ENCODE data around the gene ZNF432. TPM values are rescaled to one million over a fixed set of nuclear protein-coding genes. Genes with fewer than 3 reads are reported as not detected.
"Not testable (repeated sequence)": the region's sequence is repeated elsewhere in the genome, so short reads cannot be mapped to it uniquely, and the experiment has no call there.

ZNF432 gene
- total and polyA plus RNA-seq, 2 donors (not counting 1 experiment from before 2014, with no cell fraction given) = 5.1 to 25.0 TPM

- no peak overlapping the region for H2AFZ ChIP-seq (ENCODE audit: insufficient read depth, low read depth, low read length, poor library complexity, severe bottlenecking)
- POLR2A ChIA-PET = no interaction called here
- no CpG with 5 or more reads among the region's 6 CpGs for WGBS (ENCODE audit: insufficient coverage)
- no peak overlapping the region for H3K4me3 ChIP-seq (ENCODE audit: control extremely low read depth in 1 of 5, extremely low read depth in 1 of 5, insufficient read depth in 1 of 5, low read depth in 2 of 5, low read length in 4 of 5)
- H3K36me3 ChIP-seq (replicated peaks in 1 of 2; ENCODE audit: control extremely low read depth in 1 of 2, control insufficient read depth in 1 of 2, extremely low read depth in 1 of 2, insufficient read depth in 2 of 2, low read length in 1 of 2) = peaks cover 23 to 51% of the 10 kb centered on the region in 2 experiments
- ATAC-seq (ENCODE audit: low read depth) = no peak
- H3K4me3 Mint-ChIP-seq = no peak overlapping the region
- H3K27ac Mint-ChIP-seq = no peak overlapping the region
- H3K4me2 ChIP-seq (replicated peaks; ENCODE audit: low read depth, low read length, poor library complexity, severe bottlenecking) = no peak overlapping the region
- no peaks in the 10 kb centered on the region for H4K20me1 ChIP-seq (ENCODE audit: control insufficient read depth, insufficient read depth, low read length, poor library complexity, severe bottlenecking)
- H3K9me3 ChIP-seq (ENCODE audit: control extremely low read depth in 1 of 3, control insufficient read depth in 2 of 3, insufficient read depth in 1 of 3, low read length in 2 of 3) = peaks cover 43 to 90% (median 63%) of the 10 kb centered on the region in 3 donors
- H3K79me2 ChIP-seq (ENCODE audit: control insufficient read depth, insufficient read depth, low read length) = peaks cover 15% of the 10 kb centered on the region
- intact Hi-C loops (cut with micrococcal nuclease) = no loop called here
- no peak overlapping the region for H3K9ac ChIP-seq (ENCODE audit: low read length)
- H3K9me3 Mint-ChIP-seq (ENCODE audit: insufficient read depth) = peaks cover 46% of the 10 kb centered on the region
- H3K4me1 ChIP-seq (ENCODE audit: control insufficient read depth in 2 of 2, insufficient read depth in 2 of 2, low read length in 2 of 2) = no peaks in the 10 kb centered on the region
- H3K27ac ChIP-seq (ENCODE audit: low read length in 2 of 2) = no peak overlapping the region
- H3K4me1 Mint-ChIP-seq = no peaks in the 10 kb centered on the region
- H3K27me3 Mint-ChIP-seq = no peaks in the 10 kb centered on the region
- DNase-seq = no peak
- H3K27me3 ChIP-seq (replicated peaks in 1 of 4; ENCODE audit: control extremely low read depth in 1 of 4, control insufficient read depth in 3 of 4, insufficient read depth in 4 of 4, low read length in 3 of 4) = no peaks in the 10 kb centered on the region
- CTCF ChIA-PET = no interaction called here
- TF ChIP-seq CTCF (IDR thresholded peaks at IDR 0.05) = no peak
- no peak for TF ChIP-seq EZH2 (IDR thresholded peaks at IDR 0.05; ENCODE audit: borderline replicate concordance, insufficient read depth, low read depth, low read length, poor library complexity, severe bottlenecking)
These were observed 17.7 kb upstream of the ZNF432 start for GRCh38 chr19:52066258-52066863.

GRCh38 chr19:52065399-52065798 is 16.8 kb upstream of the ZNF432 start:
- no peaks in the 10 kb centered on the region for H3K27me3 ChIP-seq (replicated peaks in 1 of 4; ENCODE audit: control extremely low read depth in 1 of 4, control insufficient read depth in 3 of 4, insufficient read depth in 4 of 4, low read length in 3 of 4)
- peaks cover 36 to 90% (median 68%) of the 10 kb centered on the region in 3 donors for H3K9me3 ChIP-seq (ENCODE audit: control extremely low read depth in 1 of 3, control insufficient read depth in 2 of 3, insufficient read depth in 1 of 3, low read length in 2 of 3)
- Mint-ChIP-seq H3K27me3 (no peaks in the 10 kb centered on the region), H3K4me3 (no peak overlapping the region), H3K4me1 (no peaks in the 10 kb centered on the region), H3K9me3 (ENCODE audit: insufficient read depth) (peaks cover 42% of the 10 kb centered on the region), H3K27ac (no peak overlapping the region)
- ChIA-PET POLR2A (interaction anchor here (0.6 kb wide), 1 partner anchor 790 kb away, joined by 4 read pairs; no protein-coding TSS in a partner anchor), CTCF (no interaction called here)
- ATAC-seq (ENCODE audit: low read depth) (no peak), DNase-seq (no peak)
- intact Hi-C loops (cut with micrococcal nuclease) = no loop called here
- no peak overlapping the region for H3K27ac ChIP-seq (ENCODE audit: low read length in 2 of 2)
- peaks cover 17 to 42% of the 10 kb centered on the region in 2 experiments for H3K36me3 ChIP-seq (replicated peaks in 1 of 2; ENCODE audit: control extremely low read depth in 1 of 2, control insufficient read depth in 1 of 2, extremely low read depth in 1 of 2, insufficient read depth in 2 of 2, low read length in 1 of 2)
- no peak overlapping the region for H3K4me2 ChIP-seq (replicated peaks; ENCODE audit: low read depth, low read length, poor library complexity, severe bottlenecking)
- H3K4me1 ChIP-seq (ENCODE audit: control insufficient read depth in 2 of 2, insufficient read depth in 2 of 2, low read length in 2 of 2) = no peaks in the 10 kb centered on the region
- H4K20me1 ChIP-seq (ENCODE audit: control insufficient read depth, insufficient read depth, low read length, poor library complexity, severe bottlenecking) = no peaks in the 10 kb centered on the region
- no peak overlapping the region for H3K9ac ChIP-seq (ENCODE audit: low read length)
- no peak for TF ChIP-seq CTCF (IDR thresholded peaks at IDR 0.05)
- no peak for TF ChIP-seq EZH2 (IDR thresholded peaks at IDR 0.05; ENCODE audit: borderline replicate concordance, insufficient read depth, low read depth, low read length, poor library complexity, severe bottlenecking)
- WGBS (ENCODE audit: insufficient coverage) = 88% methylated on average over 1 of the region's 6 CpGs
- H3K4me3 ChIP-seq (ENCODE audit: control extremely low read depth in 1 of 5, extremely low read depth in 1 of 5, insufficient read depth in 1 of 5, low read depth in 2 of 5, low read length in 4 of 5) = no peak overlapping the region
- H2AFZ ChIP-seq (ENCODE audit: insufficient read depth, low read depth, low read length, poor library complexity, severe bottlenecking) = no peak overlapping the region
- H3K79me2 ChIP-seq (ENCODE audit: control insufficient read depth, insufficient read depth, low read length) = peaks cover 10% of the 10 kb centered on the region

GRCh38 chr19:52056480-52056879 is 7.8 kb upstream of the ZNF432 start:
- H3K27me3 ChIP-seq (replicated peaks in 1 of 4; ENCODE audit: control extremely low read depth in 1 of 4, control insufficient read depth in 3 of 4, insufficient read depth in 4 of 4, low read length in 3 of 4); intact Hi-C loops (cut with micrococcal nuclease); H3K4me1 Mint-ChIP-seq; H3K27ac Mint-ChIP-seq; H3K9ac ChIP-seq (ENCODE audit: low read length); H3K4me1 ChIP-seq (ENCODE audit: control insufficient read depth in 2 of 2, insufficient read depth in 2 of 2, low read length in 2 of 2); CTCF ChIA-PET; POLR2A ChIA-PET; H2AFZ ChIP-seq (ENCODE audit: insufficient read depth, low read depth, low read length, poor library complexity, severe bottlenecking); H3K79me2 ChIP-seq (ENCODE audit: control insufficient read depth, insufficient read depth, low read length); DNase-seq; H3K4me2 ChIP-seq (replicated peaks; ENCODE audit: low read depth, low read length, poor library complexity, severe bottlenecking); H3K4me3 ChIP-seq (ENCODE audit: control extremely low read depth in 1 of 5, extremely low read depth in 1 of 5, insufficient read depth in 1 of 5, low read depth in 2 of 5, low read length in 4 of 5); H3K27ac ChIP-seq (ENCODE audit: low read length in 2 of 2); H3K36me3 ChIP-seq (replicated peaks in 1 of 2; ENCODE audit: control extremely low read depth in 1 of 2, control insufficient read depth in 1 of 2, extremely low read depth in 1 of 2, insufficient read depth in 2 of 2, low read length in 1 of 2); H4K20me1 ChIP-seq (ENCODE audit: control insufficient read depth, insufficient read depth, low read length, poor library complexity, severe bottlenecking); H3K4me3 Mint-ChIP-seq; ATAC-seq (ENCODE audit: low read depth); H3K27me3 Mint-ChIP-seq: not testable (repeated sequence)
- peaks cover 24% of the 10 kb centered on the region for H3K9me3 Mint-ChIP-seq (ENCODE audit: insufficient read depth)
- H3K9me3 ChIP-seq (ENCODE audit: control extremely low read depth in 1 of 3, control insufficient read depth in 2 of 3, insufficient read depth in 1 of 3, low read length in 2 of 3) = peaks cover 10 to 43% (median 42%) of the 10 kb centered on the region in 3 donors
- 100% methylated on average over 1 of the region's 3 CpGs for WGBS (ENCODE audit: insufficient coverage)
